HG02840 (cell line): ENCODE results near the gene NRBF2.
"Not testable (repeated sequence)": the region's sequence is repeated elsewhere in the genome, so short reads cannot be mapped to it uniquely, and the experiment has no call there.

Experiments used
- ATAC-seq: cut with Tn5 transposase; IDR thresholded peaks from one replicate; pipeline ENCODE4 v1.9.1; 2021; ENCODE audit warnings: mild to moderate bottlenecking, moderate library complexity, moderate number of reproducible peaks; ENCODE audit not compliant: unreplicated experiment, low FRiP score

NRBF2 gene

GRCh38 chr10:63133056-63133820, at the start of gene NRBF2:
Gene NRBF2, plus strand, starts transcription at chr10:63133328. Its CDS starts 143 bp downstream, at chr10:63133471.
- ATAC-seq: peak; percentile 98

DNA sequence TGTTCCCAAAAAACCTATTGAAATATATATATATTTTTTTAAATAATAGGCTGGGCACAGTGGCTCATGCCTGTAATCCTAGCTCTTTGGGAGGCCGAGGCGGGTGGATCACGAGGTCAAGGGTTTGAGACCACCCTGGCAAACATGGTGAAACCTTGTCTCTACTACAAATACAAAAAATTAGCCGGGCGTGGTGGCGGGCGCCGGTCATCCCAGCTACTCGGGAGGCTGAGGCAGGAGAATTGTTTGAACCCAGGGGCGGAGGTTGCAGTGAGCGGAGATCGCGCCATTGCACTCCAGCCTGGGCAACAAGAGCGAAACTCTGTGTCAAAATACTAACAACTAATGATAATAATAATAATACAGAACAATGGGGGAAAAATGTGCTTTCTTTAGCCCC, 49.7 kb upstream of the NRBF2 start:
- ATAC-seq: not testable (repeated sequence)

- no peak for ATAC-seq
Measured at GRCh38 chr10:63083904-63084689, 49.0 kb upstream of the NRBF2 start.

- ATAC-seq: no peak
Measured at GRCh38 chr10:63084690-63085382, 48.3 kb upstream of the NRBF2 start.

DNA sequence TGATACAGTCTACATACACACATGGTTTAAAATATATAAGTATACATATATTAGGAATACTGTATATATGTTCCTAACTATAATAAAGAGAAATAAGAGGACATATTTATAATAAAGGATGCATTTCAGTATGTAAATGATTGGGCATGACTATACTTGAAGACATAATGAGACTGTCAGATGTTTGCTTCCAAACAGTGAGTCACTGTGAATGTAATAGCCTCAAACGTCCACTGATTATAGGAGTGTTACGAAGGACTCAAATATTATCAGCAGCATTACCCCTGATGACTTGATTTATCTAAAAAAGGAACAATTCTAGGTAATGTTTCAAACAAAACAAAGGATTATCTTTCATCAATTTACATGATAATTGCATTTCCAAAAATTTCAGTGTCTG, 39.9 kb upstream of the NRBF2 start:
- no peak for ATAC-seq

DNA sequence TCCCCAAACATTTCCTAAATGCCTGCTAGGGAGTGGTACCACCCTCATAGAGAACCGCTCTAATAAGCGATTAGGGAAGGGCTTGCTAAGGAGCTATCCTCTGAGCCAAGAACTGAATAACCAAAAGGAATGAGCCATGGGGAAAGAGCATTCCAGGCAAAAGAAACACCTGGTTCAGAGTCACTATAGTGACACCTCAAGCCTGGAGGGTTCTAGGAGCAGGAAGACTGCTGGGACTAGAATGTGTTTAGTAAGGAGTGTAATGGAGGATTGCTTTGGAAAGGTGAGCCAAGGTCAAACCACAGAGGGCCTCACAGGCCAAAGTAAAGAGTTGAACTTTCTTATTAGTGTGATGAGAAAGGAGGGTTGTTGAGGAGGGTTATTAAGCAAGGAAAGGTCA, 38.7 kb upstream of the NRBF2 start:
- ATAC-seq: no peak

- no peak for ATAC-seq
Measured at GRCh38 chr10:63094881-63095280, 38.2 kb upstream of the NRBF2 start.

- no peak for ATAC-seq
Measured at GRCh38 chr10:63099734-63100133, 33.4 kb upstream of the NRBF2 start.

- not testable (repeated sequence) for ATAC-seq
Measured at GRCh38 chr10:63101091-63101490, 32.0 kb upstream of the NRBF2 start.

GRCh38 chr10:63102279-63102883, 30.7 kb upstream of the NRBF2 start:
- ATAC-seq: not testable (repeated sequence)

DNA sequence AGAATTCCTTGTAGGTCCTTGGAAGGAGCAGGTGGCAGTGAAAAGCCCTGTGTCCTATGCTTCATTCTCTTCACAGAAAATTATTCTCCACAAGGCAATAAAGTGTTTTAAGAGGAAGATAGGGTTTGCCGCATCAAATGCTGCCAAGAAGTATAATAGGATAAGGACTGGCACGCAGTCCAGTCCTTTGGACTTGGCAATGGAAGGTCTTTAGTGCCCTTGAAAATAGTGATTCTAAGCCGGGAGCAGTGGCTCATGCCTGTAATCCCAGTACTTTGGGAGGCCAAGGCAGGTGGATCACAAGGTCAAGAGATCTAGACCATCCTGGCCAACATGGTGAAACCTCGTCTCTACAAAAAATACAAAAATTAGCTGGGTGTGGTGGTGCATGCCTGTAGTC, 29.9 kb upstream of the NRBF2 start:
- ATAC-seq: not testable (repeated sequence)

DNA sequence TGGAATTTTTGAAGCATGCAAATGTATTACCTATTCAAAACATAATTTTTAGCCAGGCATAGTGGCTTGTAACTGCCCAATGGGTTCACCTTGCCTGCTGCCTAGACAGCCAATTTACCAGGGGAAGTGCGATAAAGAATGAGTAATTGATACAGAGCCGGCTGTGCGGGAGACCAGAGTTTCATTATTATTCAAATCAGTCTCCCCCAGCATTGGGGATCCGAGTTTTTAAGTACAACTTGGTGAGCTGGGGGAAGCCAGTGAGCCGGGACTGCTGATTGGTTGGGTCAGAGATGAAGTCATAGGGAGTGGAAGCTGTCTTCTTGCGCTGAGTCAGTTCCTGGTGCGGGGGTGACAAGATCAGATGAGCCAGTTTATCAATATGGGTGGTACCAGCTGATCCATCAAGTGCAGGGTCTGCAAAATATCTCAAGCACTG, 29.1 kb upstream of the NRBF2 start:
- ATAC-seq: no peak

GRCh38 chr10:63105225-63106110, 27.7 kb upstream of the NRBF2 start:
- no peak for ATAC-seq

GRCh38 chr10:63106111-63106755, 26.9 kb upstream of the NRBF2 start:
- ATAC-seq: no peak

GRCh38 chr10:63107943-63108437, 25.1 kb upstream of the NRBF2 start:
- ATAC-seq: no peak

GRCh38 chr10:63110940-63111339, 22.2 kb upstream of the NRBF2 start:
- no peak for ATAC-seq

GRCh38 chr10:63114031-63114814, 18.9 kb upstream of the NRBF2 start:
- ATAC-seq: no peak

- no peak for ATAC-seq
Measured at GRCh38 chr10:63115732-63116383, 17.3 kb upstream of the NRBF2 start.
